H1 (cell line): ENCODE results near the gene LRP1-AS. TPM values are rescaled to one million over a fixed set of nuclear protein-coding genes. Genes with fewer than 3 reads are reported as not detected.

ENCODE experiments used
- CTCF ChIA-PET: fragments of 300-600 bp; sonication (Branson Sonifier 250); formaldehyde crosslinking; loops from one replicate; lab custom pipeline; 2021; ENCODE audit not compliant: partially characterized antibody; lab: Charles Lee
- POLR2A ChIA-PET: fragments of 300-600 bp; sonication (Branson Sonifier 250); formaldehyde crosslinking; loops from one replicate; lab custom pipeline; 2021; ENCODE audit warnings: inconsistent platforms; ENCODE audit not compliant: partially characterized antibody; lab: Charles Lee
- DNase-seq, 2 experiments: peaks; one replicate each; pipeline versions ENCODE4 v3.0.0 to v3.0.0-alpha.2; 2010 to 2022; ENCODE audit warnings: low spot score in 2 of 2, low read depth in 1 of 2, mixed read lengths in 1 of 2
- FAIRE-seq: peaks from 2 replicates; lab custom pipeline; 2011; peaks lifted over from hg19 to GRCh38; lab: Jason Lieb, UNC
- H2AFZ ChIP-seq: 2 replicates; pipeline ENCODE4 v1.8.1; 2012; ENCODE audit warnings: low read length, inconsistent platforms
- H2AK5ac ChIP-seq: 2 replicates; pipeline ENCODE4 v1.6.1; 2013; ENCODE audit warnings: low read depth, low read length
- H2BK120ac ChIP-seq: replicated peaks from 2 replicates; pipeline ENCODE3; 2013; ENCODE audit warnings: low read depth, low read length, inconsistent platforms
- H2BK12ac ChIP-seq: 2 replicates; pipeline ENCODE4 v1.6.1; 2013; ENCODE audit warnings: low read depth, low read length
- H2BK15ac ChIP-seq: 2 replicates; pipeline ENCODE4 v1.6.1; 2013; ENCODE audit warnings: low read length
- H2BK20ac ChIP-seq: 2 replicates; pipeline ENCODE4 v1.6.1; 2013; ENCODE audit warnings: low read length
- H2BK5ac ChIP-seq: 2 replicates; pipeline ENCODE4 v1.6.1; 2013; ENCODE audit warnings: low read depth, low read length
- H3K14ac ChIP-seq: 2 replicates; pipeline ENCODE4 v1.6.1; 2013; ENCODE audit warnings: inconsistent platforms; ENCODE audit not compliant: insufficient read length
- H3K18ac ChIP-seq: 2 replicates; pipeline ENCODE4 v1.6.1; 2013; ENCODE audit warnings: low read length; ENCODE audit errors: extremely low read depth
- H3K23ac ChIP-seq: 2 replicates; pipeline ENCODE4 v1.6.1; 2013; ENCODE audit warnings: inconsistent platforms; ENCODE audit not compliant: insufficient read length
- H3K23me2 ChIP-seq: 2 replicates; pipeline ENCODE4 v1.6.1; 2013; ENCODE audit warnings: low read depth, low read length
- H3K27ac ChIP-seq: 2 replicates; pipeline ENCODE4 v1.6.1; 2011; ENCODE audit warnings: low read depth, low read length, inconsistent platforms
- H3K27me3 ChIP-seq, 4 experiments: replicated peaks in 1 of 4; 1 replicate in 1 of 4; 2 replicates in 3 of 4; pipeline versions ENCODE4 v1.6.1 to v1.8.1; 2011 to 2013; ENCODE audit warnings: low read length in 3 of 4, mild to moderate bottlenecking in 3 of 4, inconsistent platforms in 2 of 4, mixed read lengths in 2 of 4, moderate library complexity in 1 of 4; ENCODE audit not compliant: control insufficient read depth in 3 of 4, insufficient read depth in 3 of 4; ENCODE audit errors: extremely low read depth in 1 of 4
- H3K36me3 ChIP-seq, 4 experiments: 2 replicates each; pipeline versions ENCODE4 v1.6.1 to v1.8.1; 2011 to 2013; ENCODE audit warnings: mild to moderate bottlenecking in 4 of 4, low read length in 3 of 4, moderate library complexity in 2 of 4, control low read depth in 1 of 4, inconsistent platforms in 1 of 4; ENCODE audit not compliant: insufficient read depth in 4 of 4, control insufficient read depth in 2 of 4
- H3K4ac ChIP-seq: replicated peaks from 2 replicates; pipeline ENCODE3; 2013; ENCODE audit warnings: low read length, low read depth, mixed read lengths, inconsistent platforms; ENCODE audit not compliant: insufficient read length
- H3K4me1 ChIP-seq, 4 experiments: replicated peaks in 1 of 4; 1 replicate in 1 of 4; 2 replicates in 3 of 4; pipeline versions ENCODE4 v1.6.1 to v1.8.1; 2011 to 2013; ENCODE audit warnings: low read length in 3 of 4, inconsistent platforms in 2 of 4, mixed read lengths in 1 of 4; ENCODE audit not compliant: insufficient read depth in 4 of 4, control insufficient read depth in 3 of 4
- H3K4me2 ChIP-seq, 2 experiments: 2 replicates each; pipeline versions ENCODE4 v1.6.1 to v1.8.1; 2011 to 2013; ENCODE audit warnings: low read depth in 2 of 2, low read length in 2 of 2, control low read depth in 1 of 2, inconsistent platforms in 1 of 2, mild to moderate bottlenecking in 1 of 2; ENCODE audit not compliant: insufficient read depth in 1 of 2
- H3K4me3 ChIP-seq, 4 experiments: fragments of 200-600, 300-600 bp in 1 of 4; sonication (generic), shearing (Covaris generic), sonication (Bioruptor Twin) in 1 of 4; 2 replicates each; pipeline versions ENCODE4 v1.5.1 to v1.8.1; 2011 to 2016; ENCODE audit warnings: low read length in 4 of 4, low read depth in 3 of 4, control low read depth in 2 of 4, inconsistent platforms in 2 of 4, mild to moderate bottlenecking in 2 of 4, mixed read lengths in 1 of 4, moderate library complexity in 1 of 4; ENCODE audit not compliant: insufficient read depth in 2 of 4; ENCODE audit errors: extremely low read depth in 1 of 4
- H3K56ac ChIP-seq: replicated peaks from 2 replicates; pipeline ENCODE3; 2013; ENCODE audit warnings: low read depth, mild to moderate bottlenecking, mixed read lengths, low read length, inconsistent platforms; ENCODE audit not compliant: insufficient read length
- H3K79me1 ChIP-seq: 2 replicates; pipeline ENCODE4 v1.6.1; 2013; ENCODE audit warnings: low read depth, low read length, control low read depth
- H3K79me2 ChIP-seq, 2 experiments: 2 replicates each; pipeline versions ENCODE4 v1.6.1 to v1.8.1; 2012 to 2013; ENCODE audit warnings: low read length in 2 of 2, mild to moderate bottlenecking in 2 of 2, inconsistent platforms in 1 of 2; ENCODE audit not compliant: insufficient read depth in 2 of 2, control insufficient read depth in 1 of 2
- H3K9ac ChIP-seq, 4 experiments: replicated peaks in 1 of 4; 1 replicate in 1 of 4; 2 replicates in 3 of 4; pipeline versions ENCODE4 v1.6.1 to v1.8.1; 2011 to 2013; ENCODE audit warnings: low read depth in 3 of 4, low read length in 3 of 4, control low read depth in 2 of 4, mild to moderate bottlenecking in 2 of 4, moderate library complexity in 2 of 4, inconsistent platforms in 1 of 4; ENCODE audit errors: extremely low read depth in 1 of 4
- H3K9me3 ChIP-seq, 2 experiments: 2 replicates each; pipeline versions ENCODE4 v1.6.1 to v1.8.1; 2012 to 2013; ENCODE audit warnings: mild to moderate bottlenecking in 2 of 2, moderate library complexity in 2 of 2, control low read depth in 1 of 2, inconsistent platforms in 1 of 2, low read depth in 1 of 2, low read length in 1 of 2, mixed read lengths in 1 of 2; ENCODE audit not compliant: insufficient read depth in 2 of 2
- H4K20me1 ChIP-seq, 2 experiments: replicated peaks in 1 of 2; 2 replicates each; pipeline versions ENCODE3 to v1.8.1; 2011 to 2013; ENCODE audit warnings: inconsistent platforms in 2 of 2, low read length in 2 of 2, mild to moderate bottlenecking in 1 of 2; ENCODE audit not compliant: insufficient read depth in 2 of 2, control insufficient read depth in 1 of 2
- H4K5ac ChIP-seq: 2 replicates; pipeline ENCODE4 v1.6.1; 2013; ENCODE audit warnings: low read length, low read depth, mixed read lengths, inconsistent platforms; ENCODE audit not compliant: insufficient read length
- H4K8ac ChIP-seq: 2 replicates; pipeline ENCODE4 v1.8.0; 2013; ENCODE audit warnings: mild to moderate bottlenecking, moderate library complexity, low read length, inconsistent platforms; ENCODE audit not compliant: insufficient read depth; ENCODE audit errors: extremely low read depth
- H4K91ac ChIP-seq: replicated peaks from 2 replicates; pipeline ENCODE3; 2013; ENCODE audit warnings: low read length, mixed read lengths, inconsistent platforms; ENCODE audit not compliant: insufficient read length
- NANOG ChIP-seq: IDR thresholded peaks from 2 replicates; pipeline ENCODE4 v1.6.1; 2011; ENCODE audit warnings: low read length, low read depth, mild to moderate bottlenecking, inconsistent platforms; ENCODE audit not compliant: insufficient read depth, poor library complexity, severe bottlenecking
- TBP ChIP-seq: IDR thresholded peaks from 2 replicates; pipeline ENCODE4 v1.6.1; 2011; ENCODE audit warnings: low read depth, low read length, improper control_type of control experiment
- TEAD4 ChIP-seq: IDR thresholded peaks from 2 replicates; pipeline ENCODE4 v1.6.1; 2012; ENCODE audit warnings: low read depth, low read length, inconsistent platforms, mixed read lengths
- WGBS, 2 experiments: shearing (Covaris generic) in 1 of 2; methylation state at CpG; one replicate each; pipeline versions ENCODE4 v1.1.6 to v1.1.7; 2013 to 2015; ENCODE audit warnings: low lambda C conversion rate in 2 of 2, mixed read lengths in 2 of 2, inconsistent platforms in 1 of 2, low coverage in 1 of 2, missing lambda C conversion rate in 1 of 2; ENCODE audit not compliant: insufficient replicate concordance in 2 of 2, insufficient coverage in 1 of 2, insufficient read length in 1 of 2; ENCODE audit errors: extremely low coverage in 1 of 2, missing lambda C conversion rate in 1 of 2; 5-methylcytosine and 5-hydroxymethylcytosine counted together
- polyA plus RNA-seq, 7 experiments: library from polyadenylated mRNA; depleted of rRNA in 3 of 7; stranded (reverse) in 5 of 7; unstranded in 2 of 7; fragments of >200 nt in 5 of 7; fragments of 200-250 nt in 2 of 7; gene quantifications; 1 replicate in 5 of 7; 2 replicates in 1 of 7; 4 replicates in 1 of 7; pipeline versions ENCODE4 v1.2.1 to v1.2.3, GENCODE V29; 2011 to 2013; ENCODE audit warnings: missing spikeins in 2 of 7, mixed read lengths in 2 of 7
- total RNA-seq: library from RNA; stranded (reverse); fragmentation: NEBNext Ultra II Directional; extraction: Animal tissue kit (Norgen Biotek cat#: 25700); gene quantifications from 2 replicates; pipeline ENCODE4 v1.2.1, GENCODE V29; 2021

LRP1-AS gene
- total and polyA plus RNA-seq, 2 of the 8 experiments (the other 6 are each of a cell fraction or from before 2014, with no cell fraction given), result not detected

GRCh38 chr12:57178213-57178612 is 30.8 kb upstream of the LRP1-AS start:
- FAIRE-seq (no peak), DNase-seq (no peak)
- Histone ChIP-seq H2BK120ac (no peak overlapping the region), H3K4me3 (no peak overlapping the region), H3K56ac (no peak overlapping the region), H3K36me3 (peaks cover 36 to 68% (median 60%) of the 10 kb centered on the region in 4 experiments), H3K79me1 (no peaks in the 10 kb centered on the region), H3K79me2 (no peaks in the 10 kb centered on the region), H3K18ac (no peak overlapping the region), H4K5ac (no peak overlapping the region), H3K4me2 (no peak overlapping the region), H3K27me3 (no peaks in the 10 kb centered on the region), H3K27ac (0 out of 2 replicates have a peak overlapping the region, but pooled peaks have one; percentile 28), H2BK5ac (no peak overlapping the region), H3K23me2 (no peaks in the 10 kb centered on the region), H3K4me1 (no peaks in the 10 kb centered on the region; a peak in 1 of 7 replicates), H2BK20ac (no peak overlapping the region), H2BK15ac (no peak overlapping the region), H2AK5ac (no peak overlapping the region), H3K4ac (no peak overlapping the region), H2BK12ac (no peak overlapping the region), H4K91ac (no peak overlapping the region), H4K8ac (no peak overlapping the region), H2AFZ (no peak overlapping the region), H3K9ac (no peak overlapping the region), H3K9me3 (no peaks in the 10 kb centered on the region), H4K20me1 (peaks cover 5 to 19% of the 10 kb centered on the region in 2 experiments), H3K14ac (no peak overlapping the region), H3K23ac (no peak overlapping the region)
- 88% methylated on average over 14 of the region's 14 CpGs; no CpG with 5 or more reads in 1 of the 2 experiments for WGBS, 2 experiments
- POLR2A ChIA-PET, result interaction anchor here (0.9 to 2.1 kb wide), 3 partner anchors 11 to 28 kb away, joined by 3 to 7 read pairs (median 4); no protein-coding TSS in a partner anchor
- CTCF ChIA-PET, result interaction anchor here (1.0 to 21.9 kb wide), 6 partner anchors 1 to 66 kb away, joined by 3 to 389 read pairs (median 78); partner anchors contain the start of gene LRP1
- no peak for TF ChIP-seq TBP
- TF ChIP-seq NANOG, result no peak
- TF ChIP-seq TEAD4, result no peak
